H1 (cell line): ENCODE results near the gene DNMT1. TPM values are rescaled to one million over a fixed set of nuclear protein-coding genes. Genes with fewer than 3 reads are reported as not detected.
A peak's percentile ranks its signal among the peaks of the same experiment; 100 is the strongest.

Experiments
- CTCF ChIA-PET: fragments of 300-600 bp; sonication (Branson Sonifier 250); formaldehyde crosslinking; loops from one replicate; lab custom pipeline; 2021; ENCODE audit not compliant: partially characterized antibody; lab: Charles Lee
- POLR2A ChIA-PET: fragments of 300-600 bp; sonication (Branson Sonifier 250); formaldehyde crosslinking; loops from one replicate; lab custom pipeline; 2021; ENCODE audit warnings: inconsistent platforms; ENCODE audit not compliant: partially characterized antibody; lab: Charles Lee
- DNase-seq, 2 experiments: peaks; one replicate each; pipeline versions ENCODE4 v3.0.0 to v3.0.0-alpha.2; 2010 to 2022; ENCODE audit warnings: low spot score in 2 of 2, low read depth in 1 of 2, mixed read lengths in 1 of 2
- FAIRE-seq: peaks from 2 replicates; lab custom pipeline; 2011; peaks lifted over from hg19 to GRCh38; lab: Jason Lieb, UNC
- H2AFZ ChIP-seq: 2 replicates; pipeline ENCODE4 v1.8.1; 2012; ENCODE audit warnings: low read length, inconsistent platforms
- H2AK5ac ChIP-seq: 2 replicates; pipeline ENCODE4 v1.6.1; 2013; ENCODE audit warnings: low read depth, low read length
- H2BK120ac ChIP-seq: replicated peaks from 2 replicates; pipeline ENCODE3; 2013; ENCODE audit warnings: low read depth, low read length, inconsistent platforms
- H2BK12ac ChIP-seq: 2 replicates; pipeline ENCODE4 v1.6.1; 2013; ENCODE audit warnings: low read depth, low read length
- H2BK15ac ChIP-seq: 2 replicates; pipeline ENCODE4 v1.6.1; 2013; ENCODE audit warnings: low read length
- H2BK20ac ChIP-seq: 2 replicates; pipeline ENCODE4 v1.6.1; 2013; ENCODE audit warnings: low read length
- H2BK5ac ChIP-seq: 2 replicates; pipeline ENCODE4 v1.6.1; 2013; ENCODE audit warnings: low read depth, low read length
- H3K14ac ChIP-seq: 2 replicates; pipeline ENCODE4 v1.6.1; 2013; ENCODE audit warnings: inconsistent platforms; ENCODE audit not compliant: insufficient read length
- H3K18ac ChIP-seq: 2 replicates; pipeline ENCODE4 v1.6.1; 2013; ENCODE audit warnings: low read length; ENCODE audit errors: extremely low read depth
- H3K23ac ChIP-seq: 2 replicates; pipeline ENCODE4 v1.6.1; 2013; ENCODE audit warnings: inconsistent platforms; ENCODE audit not compliant: insufficient read length
- H3K23me2 ChIP-seq: 2 replicates; pipeline ENCODE4 v1.6.1; 2013; ENCODE audit warnings: low read depth, low read length
- H3K27ac ChIP-seq: 2 replicates; pipeline ENCODE4 v1.6.1; 2011; ENCODE audit warnings: low read depth, low read length, inconsistent platforms
- H3K27me3 ChIP-seq, 4 experiments: replicated peaks in 1 of 4; 1 replicate in 1 of 4; 2 replicates in 3 of 4; pipeline versions ENCODE4 v1.6.1 to v1.8.1; 2011 to 2013; ENCODE audit warnings: low read length in 3 of 4, mild to moderate bottlenecking in 3 of 4, inconsistent platforms in 2 of 4, mixed read lengths in 2 of 4, moderate library complexity in 1 of 4; ENCODE audit not compliant: control insufficient read depth in 3 of 4, insufficient read depth in 3 of 4; ENCODE audit errors: extremely low read depth in 1 of 4
- H3K36me3 ChIP-seq, 4 experiments: 2 replicates each; pipeline versions ENCODE4 v1.6.1 to v1.8.1; 2011 to 2013; ENCODE audit warnings: mild to moderate bottlenecking in 4 of 4, low read length in 3 of 4, moderate library complexity in 2 of 4, control low read depth in 1 of 4, inconsistent platforms in 1 of 4; ENCODE audit not compliant: insufficient read depth in 4 of 4, control insufficient read depth in 2 of 4
- H3K4ac ChIP-seq: replicated peaks from 2 replicates; pipeline ENCODE3; 2013; ENCODE audit warnings: low read length, low read depth, mixed read lengths, inconsistent platforms; ENCODE audit not compliant: insufficient read length
- H3K4me1 ChIP-seq, 4 experiments: replicated peaks in 1 of 4; 1 replicate in 1 of 4; 2 replicates in 3 of 4; pipeline versions ENCODE4 v1.6.1 to v1.8.1; 2011 to 2013; ENCODE audit warnings: low read length in 3 of 4, inconsistent platforms in 2 of 4, mixed read lengths in 1 of 4; ENCODE audit not compliant: insufficient read depth in 4 of 4, control insufficient read depth in 3 of 4
- H3K4me2 ChIP-seq, 2 experiments: 2 replicates each; pipeline versions ENCODE4 v1.6.1 to v1.8.1; 2011 to 2013; ENCODE audit warnings: low read depth in 2 of 2, low read length in 2 of 2, control low read depth in 1 of 2, inconsistent platforms in 1 of 2, mild to moderate bottlenecking in 1 of 2; ENCODE audit not compliant: insufficient read depth in 1 of 2
- H3K4me3 ChIP-seq, 4 experiments: fragments of 200-600, 300-600 bp in 1 of 4; sonication (generic), shearing (Covaris generic), sonication (Bioruptor Twin) in 1 of 4; 2 replicates each; pipeline versions ENCODE4 v1.5.1 to v1.8.1; 2011 to 2016; ENCODE audit warnings: low read length in 4 of 4, low read depth in 3 of 4, control low read depth in 2 of 4, inconsistent platforms in 2 of 4, mild to moderate bottlenecking in 2 of 4, mixed read lengths in 1 of 4, moderate library complexity in 1 of 4; ENCODE audit not compliant: insufficient read depth in 2 of 4; ENCODE audit errors: extremely low read depth in 1 of 4
- H3K56ac ChIP-seq: replicated peaks from 2 replicates; pipeline ENCODE3; 2013; ENCODE audit warnings: low read depth, mild to moderate bottlenecking, mixed read lengths, low read length, inconsistent platforms; ENCODE audit not compliant: insufficient read length
- H3K79me1 ChIP-seq: 2 replicates; pipeline ENCODE4 v1.6.1; 2013; ENCODE audit warnings: low read depth, low read length, control low read depth
- H3K79me2 ChIP-seq, 2 experiments: 2 replicates each; pipeline versions ENCODE4 v1.6.1 to v1.8.1; 2012 to 2013; ENCODE audit warnings: low read length in 2 of 2, mild to moderate bottlenecking in 2 of 2, inconsistent platforms in 1 of 2; ENCODE audit not compliant: insufficient read depth in 2 of 2, control insufficient read depth in 1 of 2
- H3K9ac ChIP-seq, 4 experiments: replicated peaks in 1 of 4; 1 replicate in 1 of 4; 2 replicates in 3 of 4; pipeline versions ENCODE4 v1.6.1 to v1.8.1; 2011 to 2013; ENCODE audit warnings: low read depth in 3 of 4, low read length in 3 of 4, control low read depth in 2 of 4, mild to moderate bottlenecking in 2 of 4, moderate library complexity in 2 of 4, inconsistent platforms in 1 of 4; ENCODE audit errors: extremely low read depth in 1 of 4
- H3K9me3 ChIP-seq, 2 experiments: 2 replicates each; pipeline versions ENCODE4 v1.6.1 to v1.8.1; 2012 to 2013; ENCODE audit warnings: mild to moderate bottlenecking in 2 of 2, moderate library complexity in 2 of 2, control low read depth in 1 of 2, inconsistent platforms in 1 of 2, low read depth in 1 of 2, low read length in 1 of 2, mixed read lengths in 1 of 2; ENCODE audit not compliant: insufficient read depth in 2 of 2
- H4K20me1 ChIP-seq, 2 experiments: replicated peaks in 1 of 2; 2 replicates each; pipeline versions ENCODE3 to v1.8.1; 2011 to 2013; ENCODE audit warnings: inconsistent platforms in 2 of 2, low read length in 2 of 2, mild to moderate bottlenecking in 1 of 2; ENCODE audit not compliant: insufficient read depth in 2 of 2, control insufficient read depth in 1 of 2
- H4K5ac ChIP-seq: 2 replicates; pipeline ENCODE4 v1.6.1; 2013; ENCODE audit warnings: low read length, low read depth, mixed read lengths, inconsistent platforms; ENCODE audit not compliant: insufficient read length
- H4K8ac ChIP-seq: 2 replicates; pipeline ENCODE4 v1.8.0; 2013; ENCODE audit warnings: mild to moderate bottlenecking, moderate library complexity, low read length, inconsistent platforms; ENCODE audit not compliant: insufficient read depth; ENCODE audit errors: extremely low read depth
- H4K91ac ChIP-seq: replicated peaks from 2 replicates; pipeline ENCODE3; 2013; ENCODE audit warnings: low read length, mixed read lengths, inconsistent platforms; ENCODE audit not compliant: insufficient read length
- BCL11A ChIP-seq, 2 experiments: IDR thresholded peaks; one replicate each; pipeline ENCODE4 v1.6.1; 2011; ENCODE audit warnings: low read depth in 2 of 2, low read length in 2 of 2, mild to moderate bottlenecking in 2 of 2
- POLR2A ChIP-seq, 2 experiments: IDR thresholded peaks; 1 replicate in 1 of 2; 2 replicates in 1 of 2; pipeline ENCODE4 v1.6.1; 2011; ENCODE audit warnings: low read depth in 2 of 2, low read length in 2 of 2, mild to moderate bottlenecking in 2 of 2; ENCODE audit errors: control extremely low read depth in 1 of 2
- POLR2AphosphoS5 ChIP-seq: IDR thresholded peaks from 2 replicates; pipeline ENCODE4 v1.6.1; 2011; ENCODE audit warnings: low read depth, low read length
- SIN3A ChIP-seq, 2 experiments: IDR thresholded peaks in 1 of 2; conservative IDR thresholded peaks in 1 of 2; 2 replicates each; pipeline ENCODE4 v1.6.1; 2011 to 2012; ENCODE audit warnings: low read length in 2 of 2, improper control_type of control experiment in 1 of 2, low read depth in 1 of 2, mild to moderate bottlenecking in 1 of 2
- WGBS, 2 experiments: shearing (Covaris generic) in 1 of 2; methylation state at CpG; one replicate each; pipeline versions ENCODE4 v1.1.6 to v1.1.7; 2013 to 2015; ENCODE audit warnings: low lambda C conversion rate in 2 of 2, mixed read lengths in 2 of 2, inconsistent platforms in 1 of 2, low coverage in 1 of 2, missing lambda C conversion rate in 1 of 2; ENCODE audit not compliant: insufficient replicate concordance in 2 of 2, insufficient coverage in 1 of 2, insufficient read length in 1 of 2; ENCODE audit errors: extremely low coverage in 1 of 2, missing lambda C conversion rate in 1 of 2; 5-methylcytosine and 5-hydroxymethylcytosine counted together
- polyA plus RNA-seq, 7 experiments: library from polyadenylated mRNA; depleted of rRNA in 3 of 7; stranded (reverse) in 5 of 7; unstranded in 2 of 7; fragments of >200 nt in 5 of 7; fragments of 200-250 nt in 2 of 7; gene quantifications; 1 replicate in 5 of 7; 2 replicates in 1 of 7; 4 replicates in 1 of 7; pipeline versions ENCODE4 v1.2.1 to v1.2.3, GENCODE V29; 2011 to 2013; ENCODE audit warnings: missing spikeins in 2 of 7, mixed read lengths in 2 of 7
- total RNA-seq: library from RNA; stranded (reverse); fragmentation: NEBNext Ultra II Directional; extraction: Animal tissue kit (Norgen Biotek cat#: 25700); gene quantifications from 2 replicates; pipeline ENCODE4 v1.2.1, GENCODE V29; 2021

DNMT1 gene
- total and polyA plus RNA-seq, 2 of the 8 experiments (the other 6 are each of a cell fraction or from before 2014, with no cell fraction given): 101 to 210 TPM

- Histone ChIP-seq H3K79me1 (peaks cover 8% of the 10 kb centered on the region; the same call in 1 of the 2 replicates), H3K27ac (no peak within 1 kb of the TSS), H3K56ac (no peak within 1 kb of the TSS), H3K4me3 (no peak within 1 kb of the TSS), H2AFZ (no peak within 1 kb of the TSS), H3K4ac (no peak within 1 kb of the TSS), H3K14ac (no peak within 1 kb of the TSS), H2BK20ac (no peak within 1 kb of the TSS), H3K23ac (no peak within 1 kb of the TSS), H4K8ac (peak within 1 kb of the TSS; percentile 51), H2BK5ac (no peak within 1 kb of the TSS), H3K9me3 (no peaks in the 10 kb centered on the region), H3K9ac (no peak within 1 kb of the TSS), H3K18ac (no peak within 1 kb of the TSS), H4K5ac (no peak within 1 kb of the TSS), H4K20me1 (peaks cover 14 to 36% of the 10 kb centered on the region in 2 experiments), H2BK15ac (no peak within 1 kb of the TSS), H3K79me2 (peaks cover 6 to 22% of the 10 kb centered on the region in 2 experiments; a peak in 3 of 4 replicates), H3K4me2 (no peak within 1 kb of the TSS), H3K23me2 (0 out of 2 replicates have a peak, but pooled peaks cover 4% of the 10 kb centered on the region), H2BK12ac (no peak within 1 kb of the TSS)
- ChIA-PET POLR2A (interaction anchor here (1.0 to 29.1 kb wide), 5 partner anchors 2 to 198 kb away, joined by 4 to 412 read pairs (median 240); partner anchors contain the start of genes ANGPTL6, EIF3G, P2RY11 and PPAN), CTCF (interaction anchor here (1.1 to 5.0 kb wide), 4 partner anchors 8 to 191 kb away, joined by 3 to 42 read pairs (median 12); partner anchors contain the start of gene ANGPTL6)
- WGBS, 2 experiments: 89% methylated on average over 8 of the region's 8 CpGs; no CpG with 5 or more reads in 1 of the 2 experiments
- DNase-seq (no peak), FAIRE-seq (no peak)
- TF ChIP-seq POLR2AphosphoS5: peak; percentile 73
- TF ChIP-seq BCL11A (IDR thresholded peaks at IDR 0.05; ENCODE audit: low read depth in 2 of 2, low read length in 2 of 2): no peak
- TF ChIP-seq POLR2A (IDR thresholded peaks at IDR 0.05; ENCODE audit: control extremely low read depth in 1 of 2, low read depth in 2 of 2, low read length in 2 of 2): peak in 1 of 2 experiments; percentile 47; a peak in 1 of 3 replicates
- TF ChIP-seq SIN3A (conservative IDR thresholded peaks at IDR 0.05 in 1 of 2, IDR thresholded peaks at IDR 0.05 in 1 of 2; ENCODE audit: low read depth in 1 of 2, low read length in 2 of 2): no peak
- TF ChIP-seq, all 59 proteins: peak for 2
- Histone ChIP-seq H4K91ac (no peak within 1 kb of the TSS), H2AK5ac (no peak within 1 kb of the TSS), H3K36me3 (peaks cover 37 to 67% (median 50%) of the 10 kb centered on the region in 4 experiments), H3K27me3 (no peaks in the 10 kb centered on the region), H3K4me1 (peaks cover 0 to 4% (median 3%) of the 10 kb centered on the region in 4 experiments; a peak in 5 of 7 replicates), H2BK120ac (no peak within 1 kb of the TSS)
Observed at GRCh38 chr19:10111405-10111811, 83.3 kb downstream of the DNMT1 start, which contains the start of gene P2RY11. TSS of gene P2RY11 (plus strand) at chr19:10111693. CDS start at chr19:10111722, 29 bp downstream.
